ENCODE data around the gene LHX2. TPM values are rescaled to one million over a fixed set of nuclear protein-coding genes. Genes with fewer than 3 reads are reported as not detected.

LHX2 gene
- total and polyA plus RNA-seq, 2 of the 13 experiments (the other 11 are each of a cell fraction or from before 2014, with no cell fraction given), result not detected

DNA sequence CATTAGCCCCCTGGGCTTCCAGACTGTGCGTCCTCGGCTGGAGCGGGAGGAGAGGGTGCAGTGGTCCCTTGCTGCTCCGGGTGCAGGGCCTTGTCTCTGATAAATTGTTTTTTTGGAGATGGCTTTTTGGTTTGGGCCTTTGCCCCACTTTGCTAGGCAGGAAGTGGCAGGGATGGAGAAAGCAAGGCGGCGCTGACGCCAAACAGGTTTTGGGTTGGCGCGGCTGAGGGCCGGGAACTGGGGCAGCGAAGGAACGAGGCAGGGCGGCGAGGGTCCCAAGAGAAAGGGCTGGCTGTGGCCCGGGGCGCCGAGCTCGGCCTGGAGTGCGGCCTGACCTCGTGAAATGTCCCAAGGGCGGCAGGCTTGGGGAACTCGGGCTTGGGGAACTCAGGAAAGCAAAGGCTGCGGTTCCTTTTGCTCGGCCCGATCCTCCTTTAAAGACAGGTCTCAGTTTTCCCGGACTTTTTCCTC, 4.1 kb downstream of the LHX2 start:
- H2AFZ ChIP-seq (ENCODE audit: low read length), result no peak overlapping the region
- WGBS (ENCODE audit: low lambda C conversion rate), result 49% methylated on average over 20 of the region's 26 CpGs
- no peaks in the 10 kb centered on the region for H3K9me3 ChIP-seq (ENCODE audit: low read length)
- FAIRE-seq (no peak), DNase-seq (ENCODE audit: low spot score) (no peak), ATAC-seq (no peak)
- no peak for TF ChIP-seq ERF (CRISPR knock-in tag; IDR thresholded peaks at IDR 0.05)
- intact Hi-C loops (cut with micrococcal nuclease; ENCODE audit: unreplicated experiment) (no loop called here), in situ Hi-C loops (cut with HindIII; ENCODE audit: extremely low pct_ligation_motif_present, low pct_unique_long_range_greater_than_20kb) (no loop called here)
- no peak overlapping the region for H3K9ac ChIP-seq (ENCODE audit: insufficient read depth, low read depth, low read length)
- H4K20me1 ChIP-seq (ENCODE audit: insufficient read depth, low read length), result peaks cover 12% of the 10 kb centered on the region; the same call in 1 of the 2 replicates
- peaks cover 28% of the 10 kb centered on the region for H3K4me1 ChIP-seq (ENCODE audit: insufficient read depth, low read length)
- BruUV-seq (replicated peaks), result no TSS peak
- H3K27ac ChIP-seq (ENCODE audit: extremely low read length, insufficient read depth, low read length), result no peak overlapping the region
- H3K36me3 ChIP-seq (replicated peaks in 1 of 2; ENCODE audit: control insufficient read depth in 1 of 2, insufficient read depth in 2 of 2, low read length in 2 of 2), result no peaks in the 10 kb centered on the region
- ChIA-PET POLR2A (no interaction called here), CTCF (ENCODE audit: low intra/inter-chr PET ratio, low total read pairs) (no interaction called here)
- no peak overlapping the region for H3K4me3 ChIP-seq (replicated peaks in 1 of 3; ENCODE audit: insufficient read depth in 1 of 3, low read depth in 2 of 3, low read length in 3 of 3)
- no peaks in the 10 kb centered on the region for H3K79me2 ChIP-seq (ENCODE audit: insufficient read depth, low read length)
- H3K27me3 ChIP-seq (ENCODE audit: control insufficient read depth in 1 of 2, insufficient read depth in 2 of 2, low read length in 2 of 2), result peaks cover 41 to 87% of the 10 kb centered on the region in 2 experiments
- no peak overlapping the region for H3K4me2 ChIP-seq (ENCODE audit: low read depth, low read length)

DNA sequence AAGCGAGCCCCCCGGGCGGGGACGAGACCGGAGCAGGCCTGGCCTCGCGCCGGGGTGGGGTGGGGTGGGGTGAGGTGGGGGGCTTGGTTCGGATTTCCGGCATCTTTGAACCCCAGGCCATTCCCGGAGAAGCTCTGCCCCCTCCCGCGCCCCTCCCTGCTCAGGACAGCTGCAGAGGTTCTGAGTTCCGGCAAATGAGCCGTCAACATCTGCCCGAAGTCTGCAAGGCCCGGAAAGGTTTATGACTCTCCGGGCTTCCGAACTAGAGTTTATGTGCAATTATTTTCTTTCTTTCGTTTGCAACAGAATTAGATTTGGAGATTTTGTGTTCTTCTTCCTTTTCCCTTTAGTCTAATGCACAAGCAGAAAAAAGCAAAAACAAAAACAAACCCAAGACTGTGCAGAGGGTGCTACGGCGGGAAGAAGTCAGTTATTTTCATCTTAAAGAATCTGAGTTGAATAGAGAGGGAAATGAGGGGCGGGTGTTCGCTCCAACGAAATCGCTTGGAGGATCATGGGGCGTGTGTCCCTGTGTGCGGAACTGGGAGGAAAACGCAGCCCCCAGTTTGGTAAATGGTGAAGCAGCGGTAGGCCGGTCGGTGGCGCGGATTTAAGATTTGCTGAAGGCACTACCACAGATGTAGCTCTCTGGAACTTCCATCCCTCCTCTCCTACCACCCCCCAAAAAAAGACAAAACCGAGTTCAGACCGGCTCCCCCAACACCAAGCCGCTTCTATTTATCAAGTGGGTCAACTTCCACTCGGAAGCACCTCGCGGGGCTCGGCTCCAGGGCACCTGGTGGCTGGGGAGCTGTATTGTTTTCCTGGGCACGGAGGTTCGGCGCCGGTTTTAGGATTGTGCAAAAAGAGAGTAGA, 4.8 kb downstream of the LHX2 start:
- ATAC-seq, result no peak
- in situ Hi-C loops (cut with HindIII; ENCODE audit: extremely low pct_ligation_motif_present, low pct_unique_long_range_greater_than_20kb), result no loop called here
- no TSS peak for BruUV-seq (replicated peaks)
- H3K27ac ChIP-seq (ENCODE audit: extremely low read length, insufficient read depth, low read length), result no peak overlapping the region
- H3K36me3 ChIP-seq (replicated peaks in 1 of 2; ENCODE audit: control insufficient read depth in 1 of 2, insufficient read depth in 2 of 2, low read length in 2 of 2), result no peaks in the 10 kb centered on the region
- DNase-seq (ENCODE audit: low spot score), result no peak
- POLR2A ChIA-PET, result no interaction called here
- CTCF ChIA-PET (ENCODE audit: low intra/inter-chr PET ratio, low total read pairs), result no interaction called here
- peaks cover 42 to 90% of the 10 kb centered on the region in 2 experiments for H3K27me3 ChIP-seq (ENCODE audit: control insufficient read depth in 1 of 2, insufficient read depth in 2 of 2, low read length in 2 of 2)
- WGBS (ENCODE audit: low lambda C conversion rate), result 39% methylated on average over 33 of the region's 45 CpGs
- H3K4me2 ChIP-seq (ENCODE audit: low read depth, low read length), result peak overlapping the region; percentile 59; the same call in 1 of the 2 replicates
- peaks cover 26% of the 10 kb centered on the region for H3K4me1 ChIP-seq (ENCODE audit: insufficient read depth, low read length)
- no peak overlapping the region for H3K9ac ChIP-seq (ENCODE audit: insufficient read depth, low read depth, low read length)
- intact Hi-C loops (cut with micrococcal nuclease; ENCODE audit: unreplicated experiment), result no loop called here
- no peak overlapping the region for H2AFZ ChIP-seq (ENCODE audit: low read length)
- peaks cover 10% of the 10 kb centered on the region; the same call in 1 of the 2 replicates for H4K20me1 ChIP-seq (ENCODE audit: insufficient read depth, low read length)
- FAIRE-seq, result no peak
- no peaks in the 10 kb centered on the region for H3K79me2 ChIP-seq (ENCODE audit: insufficient read depth, low read length)
- H3K9me3 ChIP-seq (ENCODE audit: low read length), result no peaks in the 10 kb centered on the region
- peak overlapping the region in 1 of 3 experiments; percentile 61; a peak in 1 of 6 replicates for H3K4me3 ChIP-seq (replicated peaks in 1 of 3; ENCODE audit: insufficient read depth in 1 of 3, low read depth in 2 of 3, low read length in 3 of 3)
- peak; percentile 39 for TF ChIP-seq ZFP36 (IDR thresholded peaks at IDR 0.05; ENCODE audit: borderline replicate concordance, low read depth, low read length, partially characterized antibody)
- TF ChIP-seq EZH2 (conservative IDR thresholded peaks at IDR 0.05; ENCODE audit: low read depth, low read length), result peak; percentile 91; the same call in 1 of the 2 replicates
- TF ChIP-seq KLF15 (CRISPR knock-in tag; IDR thresholded peaks at IDR 0.05; ENCODE audit: borderline replicate concordance), result no peak
- peak; percentile 92 for TF ChIP-seq CBX2 (IDR thresholded peaks at IDR 0.05; ENCODE audit: low read depth, low read length)
- TF ChIP-seq CBX2 (CRISPR knock-in tag; IDR thresholded peaks at IDR 0.05; ENCODE audit: low read depth), result peak; percentile 53; the same call in 1 of the 2 replicates
- TF ChIP-seq, protein P1, sequence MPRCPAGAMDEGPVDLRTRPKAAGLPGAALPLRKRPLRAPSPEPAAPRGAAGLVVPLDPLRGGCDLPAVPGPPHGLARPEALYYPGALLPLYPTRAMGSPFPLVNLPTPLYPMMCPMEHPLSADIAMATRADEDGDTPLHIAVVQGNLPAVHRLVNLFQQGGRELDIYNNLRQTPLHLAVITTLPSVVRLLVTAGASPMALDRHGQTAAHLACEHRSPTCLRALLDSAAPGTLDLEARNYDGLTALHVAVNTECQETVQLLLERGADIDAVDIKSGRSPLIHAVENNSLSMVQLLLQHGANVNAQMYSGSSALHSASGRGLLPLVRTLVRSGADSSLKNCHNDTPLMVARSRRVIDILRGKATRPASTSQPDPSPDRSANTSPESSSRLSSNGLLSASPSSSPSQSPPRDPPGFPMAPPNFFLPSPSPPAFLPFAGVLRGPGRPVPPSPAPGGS (CRISPR knock-in tag; IDR thresholded peaks at IDR 0.05), result no peak

Measured in HepG2 (cell line).